Liver (tissue), 9 donors: ENCODE results near the gene PHF3. TPM values are rescaled to one million over a fixed set of nuclear protein-coding genes. Genes with fewer than 3 reads are reported as not detected.

Source experiments
- DNase-seq: peaks from one replicate; pipeline ENCODE4 v3.0.0-alpha.2; 2017; ENCODE audit warnings: low spot score
- H3K27ac ChIP-seq, 2 donors: one replicate each; pipeline ENCODE4 v1.7.0; 2013; ENCODE audit warnings: inconsistent platforms in 2 of 2, low read length in 2 of 2, control low read depth in 1 of 2, low read depth in 1 of 2, mild to moderate bottlenecking in 1 of 2
- H3K27me3 ChIP-seq, 4 donors: one replicate each; pipeline versions ENCODE4 v1.6.1 to v1.7.0; 2013; ENCODE audit warnings: low read length in 3 of 4, inconsistent platforms in 1 of 4, mild to moderate bottlenecking in 1 of 4, moderate library complexity in 1 of 4; ENCODE audit not compliant: control insufficient read depth in 4 of 4, insufficient read depth in 4 of 4
- H3K36me3 ChIP-seq, 4 donors: one replicate each; pipeline versions ENCODE4 v1.6.1 to v1.7.0; 2013; ENCODE audit warnings: low read length in 3 of 4, mild to moderate bottlenecking in 3 of 4, low read depth in 1 of 4, moderate library complexity in 1 of 4; ENCODE audit not compliant: control insufficient read depth in 4 of 4, insufficient read depth in 3 of 4
- H3K4me1 ChIP-seq, 4 donors: one replicate each; pipeline versions ENCODE4 v1.6.1 to v1.7.0; 2013; ENCODE audit warnings: low read length in 3 of 4, mild to moderate bottlenecking in 3 of 4, moderate library complexity in 1 of 4; ENCODE audit not compliant: control insufficient read depth in 4 of 4, insufficient read depth in 4 of 4
- H3K4me3 ChIP-seq, 3 donors: one replicate each; pipeline versions ENCODE4 v1.6.1 to v1.7.0; 2013; ENCODE audit warnings: low read length in 3 of 3, control low read depth in 1 of 3, low read depth in 1 of 3, mild to moderate bottlenecking in 1 of 3
- H3K9ac ChIP-seq, 2 donors: one replicate each; pipeline ENCODE4 v1.7.0; 2013; ENCODE audit warnings: low read length in 2 of 2, mild to moderate bottlenecking in 2 of 2, moderate library complexity in 2 of 2, control low read depth in 1 of 2, low read depth in 1 of 2
- H3K9me3 ChIP-seq, 4 donors: one replicate each; pipeline versions ENCODE4 v1.6.1 to v1.7.0; 2013; ENCODE audit warnings: low read length in 3 of 4; ENCODE audit not compliant: control insufficient read depth in 4 of 4
- FOXA1 ChIP-seq: IDR thresholded peaks from 2 replicates; pipeline ENCODE4 v1.6.1; 2016; ENCODE audit warnings: antibody characterized with exemption
- FOXA2 ChIP-seq: IDR thresholded peaks from 2 replicates; pipeline ENCODE4 v1.6.1; 2016; ENCODE audit warnings: antibody characterized with exemption
- GABPA ChIP-seq, 2 donors: IDR thresholded peaks in 1 of 2; conservative IDR thresholded peaks in 1 of 2; 2 replicates each; pipeline ENCODE4 v1.6.1; 2016; ENCODE audit warnings: antibody characterized with exemption in 2 of 2, mild to moderate bottlenecking in 1 of 2, moderate library complexity in 1 of 2
- HNF4G ChIP-seq: IDR thresholded peaks from 2 replicates; pipeline ENCODE4 v1.6.1; 2016; ENCODE audit warnings: antibody characterized with exemption
- JUND ChIP-seq, 2 donors: IDR thresholded peaks; 2 replicates each; pipeline ENCODE4 v1.6.1; 2016; ENCODE audit warnings: antibody characterized with exemption in 2 of 2
- RAD21 ChIP-seq, 2 donors: IDR thresholded peaks; 2 replicates each; pipeline ENCODE4 v1.6.1; 2016; ENCODE audit warnings: antibody characterized with exemption in 2 of 2, mild to moderate bottlenecking in 2 of 2
- SP1 ChIP-seq: IDR thresholded peaks from 2 replicates; pipeline ENCODE4 v1.6.1; 2018; ENCODE audit warnings: antibody characterized with exemption, mild to moderate bottlenecking
- TAF1 ChIP-seq: conservative IDR thresholded peaks from 2 replicates; pipeline ENCODE4 v1.6.1; 2016; ENCODE audit warnings: antibody characterized with exemption, mild to moderate bottlenecking
- YY1 ChIP-seq: IDR thresholded peaks from 2 replicates; pipeline ENCODE4 v1.6.1; 2016; ENCODE audit warnings: antibody characterized with exemption, mild to moderate bottlenecking
- WGBS: extraction: QIAGEN DNeasy Blood & Tissue Kit; methylation state at CpG from one replicate; pipeline ENCODE4 v1.1.7; 2013; 5-methylcytosine and 5-hydroxymethylcytosine counted together
- polyA plus RNA-seq, 2 donors: library from polyadenylated mRNA; stranded (reverse) in 1 of 2; unstranded in 1 of 2; fragments of 200-250 nt in 1 of 2; fragments of >200 nt in 1 of 2; fragmentation: Nextera tagmentation in 1 of 2; extraction: Ambion mirVana in 1 of 2; gene quantifications; one replicate each; pipeline versions ENCODE4 v1.2.1 to v1.2.3, GENCODE V29; 2013 to 2015
- total RNA-seq, 2 donors: library from RNA; depleted of rRNA; stranded (reverse); fragments of >200 nt; gene quantifications; one replicate each; pipeline ENCODE4 v1.2.3, GENCODE V29; 2014
- TF ChIP-seq, protein P1 (sequence below): IDR thresholded peaks from 2 replicates; pipeline ENCODE4 v1.6.1; 2016; ENCODE audit warnings: antibody characterized with exemption
- TF ChIP-seq, protein P2 (sequence below): IDR thresholded peaks from 2 replicates; pipeline ENCODE4 v1.6.1; 2016; ENCODE audit warnings: antibody characterized with exemption, mild to moderate bottlenecking
- TF ChIP-seq, protein P3 (sequence below): IDR thresholded peaks from 2 replicates; pipeline ENCODE4 v1.6.1; 2016; ENCODE audit warnings: antibody characterized with exemption
- TF ChIP-seq, protein P4 (sequence below): fragments of 150-350 bp; IDR thresholded peaks from 2 replicates; pipeline ENCODE4 v1.5.1; 2017; ENCODE audit warnings: improper control_type of control experiment, low read depth, low read length; ENCODE audit not compliant: missing input control
- donor health status: healthy.
- donor health status: healthy.
- donor health status: healthy.
- donor health status: healthy.
- donor health status: healthy.

The PHF3 gene
- total and polyA plus RNA-seq, 4 donors, result 7.7 to 38.9 (median 25.1) TPM

DNA sequence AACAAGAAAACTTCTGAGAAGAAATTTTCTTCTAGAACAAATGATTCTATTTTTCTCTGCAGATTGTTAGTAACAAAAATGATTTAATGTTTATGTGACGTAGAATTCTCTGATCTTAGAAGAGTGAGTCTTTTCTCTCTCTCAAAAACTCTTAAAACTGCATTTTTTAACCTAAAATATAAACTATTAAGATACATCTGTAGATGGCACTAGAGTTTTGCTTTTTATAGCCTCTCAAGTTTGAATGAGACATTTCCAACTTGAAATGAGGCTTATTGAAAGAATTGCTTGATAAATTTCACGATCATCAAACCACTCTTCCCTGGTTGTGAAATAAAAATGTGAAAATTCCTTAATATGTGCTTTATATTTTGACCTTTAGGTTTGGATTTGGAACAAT, 53.8 kb downstream of the PHF3 start:
- H3K27ac ChIP-seq, result no peak overlapping the region

DNA sequence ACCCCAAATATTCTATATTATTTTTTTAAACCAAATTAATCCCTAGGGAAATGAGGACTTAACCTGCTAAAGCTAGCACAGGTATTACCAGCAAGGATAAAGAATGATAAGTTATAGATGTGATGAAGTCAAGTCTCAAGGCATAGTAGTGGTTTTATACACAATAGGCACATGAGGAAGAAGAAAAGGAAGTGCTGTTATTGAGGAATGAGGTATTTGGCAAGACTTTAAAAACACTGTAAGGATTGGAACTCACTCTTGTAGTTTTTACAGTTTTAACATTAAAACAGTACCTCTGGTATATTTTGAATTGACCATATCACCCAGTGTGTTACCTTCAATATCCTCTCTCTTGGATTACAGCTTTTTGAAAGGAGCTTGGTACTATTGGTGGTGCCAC, 54.6 kb downstream of the PHF3 start:
- H3K36me3 ChIP-seq, result peaks cover 0 to 4% (median 2%) of the 10 kb centered on the region in 4 donors
- no peaks in the 10 kb centered on the region for H3K27me3 ChIP-seq
- H3K9me3 ChIP-seq, result no peaks in the 10 kb centered on the region
- H3K27ac ChIP-seq, result no peak overlapping the region
- DNase-seq, result no peak
- no peak overlapping the region for H3K4me3 ChIP-seq
- H3K9ac ChIP-seq, result no peak overlapping the region
- H3K4me1 ChIP-seq, result peaks cover 0 to 4% (median 0%) of the 10 kb centered on the region in 4 donors
- TF ChIP-seq SP1, result no peak
- TF ChIP-seq, protein P1, sequence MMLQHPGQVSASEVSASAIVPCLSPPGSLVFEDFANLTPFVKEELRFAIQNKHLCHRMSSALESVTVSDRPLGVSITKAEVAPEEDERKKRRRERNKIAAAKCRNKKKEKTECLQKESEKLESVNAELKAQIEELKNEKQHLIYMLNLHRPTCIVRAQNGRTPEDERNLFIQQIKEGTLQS, result no peak
- no peak for TF ChIP-seq YY1
- TF ChIP-seq, protein P2, sequence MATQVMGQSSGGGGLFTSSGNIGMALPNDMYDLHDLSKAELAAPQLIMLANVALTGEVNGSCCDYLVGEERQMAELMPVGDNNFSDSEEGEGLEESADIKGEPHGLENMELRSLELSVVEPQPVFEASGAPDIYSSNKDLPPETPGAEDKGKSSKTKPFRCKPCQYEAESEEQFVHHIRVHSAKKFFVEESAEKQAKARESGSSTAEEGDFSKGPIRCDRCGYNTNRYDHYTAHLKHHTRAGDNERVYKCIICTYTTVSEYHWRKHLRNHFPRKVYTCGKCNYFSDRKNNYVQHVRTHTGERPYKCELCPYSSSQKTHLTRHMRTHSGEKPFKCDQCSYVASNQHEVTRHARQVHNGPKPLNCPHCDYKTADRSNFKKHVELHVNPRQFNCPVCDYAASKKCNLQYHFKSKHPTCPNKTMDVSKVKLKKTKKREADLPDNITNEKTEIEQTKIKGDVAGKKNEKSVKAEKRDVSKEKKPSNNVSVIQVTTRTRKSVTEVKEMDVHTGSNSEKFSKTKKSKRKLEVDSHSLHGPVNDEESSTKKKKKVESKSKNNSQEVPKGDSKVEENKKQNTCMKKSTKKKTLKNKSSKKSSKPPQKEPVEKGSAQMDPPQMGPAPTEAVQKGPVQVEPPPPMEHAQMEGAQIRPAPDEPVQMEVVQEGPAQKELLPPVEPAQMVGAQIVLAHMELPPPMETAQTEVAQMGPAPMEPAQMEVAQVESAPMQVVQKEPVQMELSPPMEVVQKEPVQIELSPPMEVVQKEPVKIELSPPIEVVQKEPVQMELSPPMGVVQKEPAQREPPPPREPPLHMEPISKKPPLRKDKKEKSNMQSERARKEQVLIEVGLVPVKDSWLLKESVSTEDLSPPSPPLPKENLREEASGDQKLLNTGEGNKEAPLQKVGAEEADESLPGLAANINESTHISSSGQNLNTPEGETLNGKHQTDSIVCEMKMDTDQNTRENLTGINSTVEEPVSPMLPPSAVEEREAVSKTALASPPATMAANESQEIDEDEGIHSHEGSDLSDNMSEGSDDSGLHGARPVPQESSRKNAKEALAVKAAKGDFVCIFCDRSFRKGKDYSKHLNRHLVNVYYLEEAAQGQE, result no peak
- TF ChIP-seq FOXA2, result no peak
- TF ChIP-seq HNF4G, result no peak
- TF ChIP-seq GABPA (IDR thresholded peaks at IDR 0.05 in 1 of 2, conservative IDR thresholded peaks at IDR 0.05 in 1 of 2), result no peak
- TF ChIP-seq, protein P3, sequence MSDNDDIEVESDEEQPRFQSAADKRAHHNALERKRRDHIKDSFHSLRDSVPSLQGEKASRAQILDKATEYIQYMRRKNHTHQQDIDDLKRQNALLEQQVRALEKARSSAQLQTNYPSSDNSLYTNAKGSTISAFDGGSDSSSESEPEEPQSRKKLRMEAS, result no peak
- TF ChIP-seq FOXA1, result no peak
- no peak for TF ChIP-seq TAF1
- TF ChIP-seq RAD21 (IDR thresholded peaks at IDR 0.05), result no peak
- TF ChIP-seq, protein P4, sequence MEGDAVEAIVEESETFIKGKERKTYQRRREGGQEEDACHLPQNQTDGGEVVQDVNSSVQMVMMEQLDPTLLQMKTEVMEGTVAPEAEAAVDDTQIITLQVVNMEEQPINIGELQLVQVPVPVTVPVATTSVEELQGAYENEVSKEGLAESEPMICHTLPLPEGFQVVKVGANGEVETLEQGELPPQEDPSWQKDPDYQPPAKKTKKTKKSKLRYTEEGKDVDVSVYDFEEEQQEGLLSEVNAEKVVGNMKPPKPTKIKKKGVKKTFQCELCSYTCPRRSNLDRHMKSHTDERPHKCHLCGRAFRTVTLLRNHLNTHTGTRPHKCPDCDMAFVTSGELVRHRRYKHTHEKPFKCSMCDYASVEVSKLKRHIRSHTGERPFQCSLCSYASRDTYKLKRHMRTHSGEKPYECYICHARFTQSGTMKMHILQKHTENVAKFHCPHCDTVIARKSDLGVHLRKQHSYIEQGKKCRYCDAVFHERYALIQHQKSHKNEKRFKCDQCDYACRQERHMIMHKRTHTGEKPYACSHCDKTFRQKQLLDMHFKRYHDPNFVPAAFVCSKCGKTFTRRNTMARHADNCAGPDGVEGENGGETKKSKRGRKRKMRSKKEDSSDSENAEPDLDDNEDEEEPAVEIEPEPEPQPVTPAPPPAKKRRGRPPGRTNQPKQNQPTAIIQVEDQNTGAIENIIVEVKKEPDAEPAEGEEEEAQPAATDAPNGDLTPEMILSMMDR, result no peak
- TF ChIP-seq JUND (IDR thresholded peaks at IDR 0.05), result no peak

More for the DNA sequence above, 53.8 kb downstream of the PHF3 start:
- no peak for DNase-seq
- Histone ChIP-seq H3K9ac (no peak overlapping the region), H3K36me3 (peaks cover 0 to 5% (median 2%) of the 10 kb centered on the region in 4 donors), H3K4me3 (no peak overlapping the region), H3K9me3 (no peaks in the 10 kb centered on the region), H3K27me3 (no peaks in the 10 kb centered on the region), H3K4me1 (peaks cover 0 to 4% (median 0%) of the 10 kb centered on the region in 4 donors)
- WGBS, result 91% methylated on average over 2 of the region's 2 CpGs
- TF ChIP-seq, protein P3, result no peak
- TF ChIP-seq SP1 (no peak), RAD21 (IDR thresholded peaks at IDR 0.05) (peak; percentile 58)
